GM12878 (cell line): Measurements from ENCODE around the gene CARM1. TPM values are rescaled to one million over a fixed set of nuclear protein-coding genes. Genes with fewer than 3 reads are reported as not detected.
"Not testable (repeated sequence)": the region's sequence is repeated elsewhere in the genome, so short reads cannot be mapped to it uniquely, and the experiment has no call there.

Experiments used
- ATAC-seq: fragments of 200-7000 bp; cut with Tn5 transposase; 3 replicates; pipeline ENCODE4 v1.9.1; 2020; ENCODE audit warnings: mild to moderate bottlenecking, moderate library complexity
- BruUV-seq: library from RNA; stranded (reverse); fragments of 400-500 nt; replicated peaks from 2 replicates; lab custom pipeline; 2021; lab: Mats Ljungman, UMichigan
- CTCF ChIA-PET: fragments of 300-600 bp; sonication (Branson Sonifier 250); formaldehyde crosslinking; extraction: SDS; loops from one replicate; lab custom pipeline; 2021; ENCODE audit warnings: inconsistent platforms; lab: Yijun Ruan, JAX
- POLR2A ChIA-PET: fragments of 350-600 bp; formaldehyde crosslinking; extraction: SDS; loops from one replicate; lab custom pipeline; 2021; ENCODE audit warnings: inconsistent platforms; lab: Charles Lee
- RAD21 ChIA-PET: fragments of 300-600 bp; sonication (Branson Sonifier 250); formaldehyde crosslinking; loops from one replicate; lab custom pipeline; 2023; ENCODE audit warnings: antibody characterized with exemption; ENCODE audit not compliant: unreplicated experiment; lab: Charles Lee
- SMC1A ChIA-PET: fragments of 300-600 bp; sonication (Branson Sonifier 250); formaldehyde crosslinking; loops from one replicate; lab custom pipeline; 2023; ENCODE audit not compliant: unreplicated experiment, uncharacterized antibody; lab: Charles Lee
- DNase-seq: peaks from one replicate; pipeline ENCODE4 v3.0.0-alpha.2; 2011; ENCODE audit warnings: low read depth, low spot score
- FAIRE-seq: peaks from 3 replicates; lab custom pipeline; 2011; peaks lifted over from hg19 to GRCh38; lab: Jason Lieb, UNC
- H2AFZ ChIP-seq: 2 replicates; pipeline ENCODE4 v1.6.0; 2011; ENCODE audit warnings: low read depth, low read length, control low read depth; ENCODE audit not compliant: control insufficient read depth
- H3K27ac ChIP-seq: 2 replicates; pipeline ENCODE4 v1.5.1; 2011; ENCODE audit warnings: control low read depth; ENCODE audit not compliant: control insufficient read depth, insufficient read depth
- H3K27me3 ChIP-seq, 2 experiments: replicated peaks in 1 of 2; 2 replicates each; pipeline versions ENCODE4 v1.6.0 to v1.6.1; 2011; ENCODE audit warnings: low read length in 1 of 2; ENCODE audit not compliant: control insufficient read depth in 2 of 2, insufficient read depth in 2 of 2
- H3K36me3 ChIP-seq, 2 experiments: 2 replicates each; pipeline ENCODE4 v1.5.1; 2011; ENCODE audit warnings: low read length in 1 of 2; ENCODE audit not compliant: control insufficient read depth in 2 of 2, insufficient read depth in 2 of 2
- H3K4me1 ChIP-seq: 2 replicates; pipeline ENCODE4 v1.6.1; 2011; ENCODE audit warnings: mild to moderate bottlenecking, low read length, moderate library complexity, mixed read lengths; ENCODE audit not compliant: control insufficient read depth, insufficient read depth
- H3K4me2 ChIP-seq: 2 replicates; pipeline ENCODE4 v1.6.0; 2011; ENCODE audit warnings: control low read depth; ENCODE audit not compliant: control insufficient read depth, insufficient read depth
- H3K4me3 ChIP-seq: fragments of 200-600 bp; sonication (generic); 2 replicates; pipeline ENCODE4 v1.5.1; 2016
- H3K79me2 ChIP-seq: 2 replicates; pipeline ENCODE4 v1.6.0; 2011; ENCODE audit warnings: low read length; ENCODE audit not compliant: control insufficient read depth, insufficient read depth
- H3K9ac ChIP-seq: 2 replicates; pipeline ENCODE4 v1.8.0; 2011; ENCODE audit warnings: low read length, control low read depth, mixed read lengths; ENCODE audit not compliant: control insufficient read depth, insufficient read depth
- H3K9me3 ChIP-seq: replicated peaks from 3 replicates; pipeline ENCODE4 v1.5.1; 2011; ENCODE audit warnings: mild to moderate bottlenecking, low read length; ENCODE audit not compliant: control insufficient read depth, insufficient read depth
- H4K20me1 ChIP-seq: 2 replicates; pipeline ENCODE4 v1.6.0; 2011; ENCODE audit not compliant: control insufficient read depth, insufficient read depth
- ATF7 ChIP-seq: fragments of 450-650 bp; IDR thresholded peaks from 2 replicates; pipeline ENCODE4 v1.6.1; 2016; ENCODE audit warnings: low read depth, mild to moderate bottlenecking
- RBBP5 ChIP-seq: fragments of 200-600 bp; sonication (generic); conservative IDR thresholded peaks from 2 replicates; pipeline ENCODE4 v1.6.1; 2016
- SIX5 ChIP-seq: IDR thresholded peaks from 2 replicates; pipeline ENCODE4 v1.6.1; 2011; ENCODE audit warnings: mild to moderate bottlenecking, low read depth, low read length, moderate library complexity; ENCODE audit not compliant: severe bottlenecking
- SMAD1 ChIP-seq: fragments of 450-650 bp; IDR thresholded peaks from 2 replicates; pipeline ENCODE4 v1.6.1; 2018; ENCODE audit warnings: mild to moderate bottlenecking, low read depth; ENCODE audit not compliant: partially characterized antibody
- WRNIP1 ChIP-seq: IDR thresholded peaks from 2 replicates; pipeline ENCODE4 v1.6.1; 2011; ENCODE audit warnings: low read depth, low read length, improper control_type of control experiment, borderline replicate concordance
- WGBS: methylation state at CpG from one replicate; pipeline ENCODE4 v1.1.6; 2016; ENCODE audit warnings: low lambda C conversion rate; ENCODE audit not compliant: insufficient replicate concordance, insufficient coverage; ENCODE audit errors: missing lambda C conversion rate; 5-methylcytosine and 5-hydroxymethylcytosine counted together
- in situ Hi-C: fragments of 300-500 bp; cut with MboI; formaldehyde crosslinking; loops from 9 replicates; pipeline ENCODE4 v1.14.3; 2018; ENCODE audit warnings: mixed read lengths
- intact Hi-C: fragments of 100-400 bp; cut with micrococcal nuclease; formaldehyde crosslinking; loops from one replicate; pipeline ENCODE4 v1.14.2; 2022; ENCODE audit not compliant: unreplicated experiment
- polyA plus RNA-seq, 11 experiments: library from polyadenylated mRNA; depleted of rRNA in 4 of 11; unstranded in 6 of 11; stranded (reverse) in 5 of 11; fragments of >200 nt; fragmentation: Nextera tagmentation in 4 of 11; fragmentation: Illumina TruSeq in 1 of 11; extraction: Ambion mirVana in 4 of 11; extraction: Trizol in 1 of 11; gene quantifications; 1 replicate in 1 of 11; 2 replicates in 10 of 11; pipeline versions ENCODE4 v1.2.1 to v1.2.3, GENCODE V29; 2011 to 2016; ENCODE audit warnings: inconsistent platforms in 2 of 11, missing spikeins in 2 of 11, low read depth in 1 of 11
- total RNA-seq, 4 experiments: library from RNA; depleted of rRNA in 3 of 4; stranded (reverse); fragments of >200 nt in 3 of 4; fragmentation: Illumina TruSeq in 1 of 4; extraction: Trizol in 1 of 4; gene quantifications; 2 replicates each; pipeline versions ENCODE4 v1.2.1 to v1.2.3, GENCODE V29; 2013 to 2021
- TF ChIP-seq, protein P1 (sequence below): IDR thresholded peaks from 2 replicates; pipeline ENCODE4 v1.6.1; 2011; ENCODE audit warnings: low read depth, low read length, improper control_type of control experiment, borderline replicate concordance
- TF ChIP-seq, protein P2 (sequence below): fragments of 450-650 bp; IDR thresholded peaks from 2 replicates; pipeline ENCODE4 v1.6.1; 2017; ENCODE audit warnings: mild to moderate bottlenecking

The CARM1 gene
- total and polyA plus RNA-seq, 10 of the 15 experiments (the other 5 are each of a cell fraction or from before 2014, with no cell fraction given) = 0.45 to 116 (median 39.7) TPM

DNA sequence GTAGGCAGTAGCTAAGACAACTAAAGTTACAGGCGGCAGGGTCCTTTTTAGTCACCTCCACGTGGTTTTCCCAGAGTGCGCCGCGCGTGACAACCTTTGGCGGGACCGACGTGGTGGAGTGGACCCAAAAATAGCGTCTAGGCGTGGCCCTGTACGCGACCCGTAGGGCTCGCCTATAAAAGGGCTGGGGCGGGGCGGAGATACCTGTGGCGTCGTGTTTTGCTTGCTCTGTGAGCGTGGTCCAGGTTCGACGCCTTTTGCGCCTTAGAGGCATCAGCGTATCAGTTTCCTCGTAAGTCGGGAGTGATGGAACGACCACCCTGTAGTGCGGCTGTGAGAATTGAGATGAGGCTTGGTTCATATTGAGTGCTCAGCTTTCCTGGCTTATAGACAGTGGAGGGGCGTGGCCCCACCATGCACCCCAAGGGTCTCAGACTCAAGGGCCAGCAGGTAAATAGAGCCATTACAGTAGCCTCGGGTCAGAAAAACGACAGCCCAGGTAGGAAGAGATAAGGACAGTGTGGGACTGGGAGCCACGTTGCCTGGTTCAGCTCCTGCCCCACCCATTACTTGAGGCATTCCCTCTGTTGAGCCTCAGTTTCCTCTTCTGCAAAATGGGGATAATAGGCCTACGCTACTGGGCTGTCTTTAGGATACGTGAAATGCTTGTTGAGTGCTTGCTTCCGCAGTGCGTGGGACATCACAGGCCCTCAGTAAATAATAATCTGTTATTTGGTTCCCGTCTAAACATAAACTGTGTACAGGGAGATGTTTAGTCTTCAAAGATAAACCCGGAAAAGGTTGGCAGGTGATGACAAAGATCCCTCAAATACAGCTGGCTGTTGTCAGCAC is 34.6 kb upstream of the CARM1 start (continued):
- TF ChIP-seq SIX5 (no peak), WRNIP1 (no peak), RBBP5 (no peak), SMAD1 (no peak), ATF7 (no peak; the same call in 1 of the 2 replicates)
- TF ChIP-seq, protein P1, sequence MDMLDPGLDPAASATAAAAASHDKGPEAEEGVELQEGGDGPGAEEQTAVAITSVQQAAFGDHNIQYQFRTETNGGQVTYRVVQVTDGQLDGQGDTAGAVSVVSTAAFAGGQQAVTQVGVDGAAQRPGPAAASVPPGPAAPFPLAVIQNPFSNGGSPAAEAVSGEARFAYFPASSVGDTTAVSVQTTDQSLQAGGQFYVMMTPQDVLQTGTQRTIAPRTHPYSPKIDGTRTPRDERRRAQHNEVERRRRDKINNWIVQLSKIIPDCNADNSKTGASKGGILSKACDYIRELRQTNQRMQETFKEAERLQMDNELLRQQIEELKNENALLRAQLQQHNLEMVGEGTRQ = peak; percentile 86
- TF ChIP-seq, protein P2, sequence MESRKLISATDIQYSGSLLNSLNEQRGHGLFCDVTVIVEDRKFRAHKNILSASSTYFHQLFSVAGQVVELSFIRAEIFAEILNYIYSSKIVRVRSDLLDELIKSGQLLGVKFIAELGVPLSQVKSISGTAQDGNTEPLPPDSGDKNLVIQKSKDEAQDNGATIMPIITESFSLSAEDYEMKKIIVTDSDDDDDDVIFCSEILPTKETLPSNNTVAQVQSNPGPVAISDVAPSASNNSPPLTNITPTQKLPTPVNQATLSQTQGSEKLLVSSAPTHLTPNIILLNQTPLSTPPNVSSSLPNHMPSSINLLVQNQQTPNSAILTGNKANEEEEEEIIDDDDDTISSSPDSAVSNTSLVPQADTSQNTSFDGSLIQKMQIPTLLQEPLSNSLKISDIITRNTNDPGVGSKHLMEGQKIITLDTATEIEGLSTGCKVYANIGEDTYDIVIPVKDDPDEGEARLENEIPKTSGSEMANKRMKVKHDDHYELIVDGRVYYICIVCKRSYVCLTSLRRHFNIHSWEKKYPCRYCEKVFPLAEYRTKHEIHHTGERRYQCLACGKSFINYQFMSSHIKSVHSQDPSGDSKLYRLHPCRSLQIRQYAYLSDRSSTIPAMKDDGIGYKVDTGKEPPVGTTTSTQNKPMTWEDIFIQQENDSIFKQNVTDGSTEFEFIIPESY = peak; percentile 93; the same call in 1 of the 2 replicates

DNA sequence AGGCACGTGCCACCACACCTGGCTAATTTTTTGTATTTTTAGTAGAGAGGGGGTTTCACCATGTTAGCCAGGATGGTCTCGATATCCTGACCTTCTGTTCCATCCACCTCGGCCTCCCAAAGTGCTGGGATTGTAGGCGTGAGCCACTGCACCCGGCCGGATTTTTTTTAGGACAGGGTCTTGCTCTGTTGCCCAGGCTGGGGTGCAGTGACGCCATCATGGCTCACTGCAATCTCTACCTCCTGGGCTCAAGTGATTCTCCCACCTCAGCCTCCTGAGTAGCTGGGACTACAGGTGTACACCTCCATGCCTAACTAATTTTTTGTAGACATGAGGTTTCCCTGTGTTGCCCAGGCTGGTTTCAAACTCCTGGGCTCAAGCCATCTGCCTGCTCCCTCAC is 33.7 kb upstream of the CARM1 start:
- H3K4me2 ChIP-seq, FAIRE-seq, ATAC-seq, SMC1A ChIA-PET, H3K4me3 ChIP-seq, in situ Hi-C loops, H3K36me3 ChIP-seq, BruUV-seq, H3K9ac ChIP-seq, H3K27me3 ChIP-seq, H3K79me2 ChIP-seq, H4K20me1 ChIP-seq, intact Hi-C loops, DNase-seq, H3K9me3 ChIP-seq, H3K27ac ChIP-seq, H2AFZ ChIP-seq: not testable (repeated sequence)
- WGBS = 77% methylated on average over 7 of the region's 7 CpGs
- peaks cover 12% of the 10 kb centered on the region for H3K4me1 ChIP-seq
- POLR2A ChIA-PET = interaction anchor here (0.7 kb wide), 1 partner anchor 120 kb away, joined by 3 read pairs; no protein-coding TSS in a partner anchor
- RAD21 ChIA-PET = interaction anchor here (0.8 to 0.9 kb wide), 2 partner anchors 16 to 121 kb away, joined by 3 read pairs; no protein-coding TSS in a partner anchor
- CTCF ChIA-PET = interaction anchor here (1.0 to 3.6 kb wide), 6 partner anchors 19 to 137 kb away, joined by 3 to 68 read pairs (median 28); partner anchors contain the start of genes DNM2 and QTRT1
